HG02840 (cell line): ENCODE measurements around the gene TSLP.

Experiments used
- ATAC-seq: cut with Tn5 transposase; IDR thresholded peaks from one replicate; pipeline ENCODE4 v1.9.1; 2021; ENCODE audit warnings: mild to moderate bottlenecking, moderate library complexity, moderate number of reproducible peaks; ENCODE audit not compliant: unreplicated experiment, low FRiP score

The TSLP gene

DNA sequence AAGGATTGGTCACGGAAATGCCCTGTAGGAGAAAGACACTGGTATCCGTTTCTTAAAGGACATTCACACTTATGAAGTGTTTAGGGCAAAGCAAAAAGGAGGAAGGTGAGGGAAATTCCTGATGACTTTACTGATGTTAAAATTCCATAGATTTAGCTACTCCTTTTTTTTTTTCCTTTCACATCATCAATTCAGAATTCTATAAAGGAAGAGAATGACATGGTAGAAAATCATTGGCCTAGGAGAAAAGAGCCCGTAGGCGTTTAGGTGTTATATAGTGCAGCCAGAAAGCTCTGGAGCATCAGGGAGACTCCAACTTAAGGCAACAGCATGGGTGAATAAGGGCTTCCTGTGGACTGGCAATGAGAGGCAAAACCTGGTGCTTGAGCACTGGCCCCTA is at the start of gene TSLP:
Gene TSLP, plus strand, starts transcription at position 301 of the 400 bp plus-strand sequence. CDS start 178 bp downstream, outside the sequence.
- ATAC-seq = no peak

DNA sequence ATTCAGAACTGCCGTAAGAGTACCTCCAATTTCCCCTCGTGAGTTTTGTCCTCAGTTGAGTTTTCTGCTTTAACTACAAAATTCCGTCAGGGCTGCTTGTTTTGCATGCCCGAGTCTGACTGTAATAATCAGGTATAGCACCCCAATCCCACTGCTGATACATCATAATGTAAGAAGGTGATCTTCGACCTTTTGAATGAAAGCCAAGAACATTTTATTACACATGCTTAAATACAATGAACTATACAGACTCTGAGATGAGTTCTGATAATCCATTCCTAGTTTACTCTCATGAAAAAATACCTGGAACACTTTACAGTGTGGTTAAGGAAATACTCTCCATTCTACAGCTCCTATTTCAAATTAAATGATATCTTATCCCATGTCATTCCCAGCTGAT is 49.2 kb upstream of the TSLP start:
- no peak for ATAC-seq

DNA sequence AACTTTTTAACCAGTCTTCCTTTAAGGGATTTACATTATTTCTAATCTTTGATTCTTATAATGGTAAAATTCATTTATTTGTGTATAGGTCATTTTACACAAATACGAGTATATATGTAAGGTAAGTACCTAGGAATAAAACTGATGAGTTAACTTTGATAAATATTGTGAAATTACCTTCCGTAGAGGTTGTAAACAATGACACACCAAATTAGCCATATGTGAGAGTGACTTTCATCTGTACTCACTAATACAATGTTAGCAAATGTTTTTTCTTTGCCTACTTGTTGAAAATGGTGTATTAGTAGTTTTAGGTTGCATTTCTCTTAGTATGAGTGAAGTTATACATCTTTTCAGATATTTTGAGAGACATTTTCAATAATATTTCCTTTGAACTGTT is 42.6 kb upstream of the TSLP start:
- ATAC-seq = no peak

DNA sequence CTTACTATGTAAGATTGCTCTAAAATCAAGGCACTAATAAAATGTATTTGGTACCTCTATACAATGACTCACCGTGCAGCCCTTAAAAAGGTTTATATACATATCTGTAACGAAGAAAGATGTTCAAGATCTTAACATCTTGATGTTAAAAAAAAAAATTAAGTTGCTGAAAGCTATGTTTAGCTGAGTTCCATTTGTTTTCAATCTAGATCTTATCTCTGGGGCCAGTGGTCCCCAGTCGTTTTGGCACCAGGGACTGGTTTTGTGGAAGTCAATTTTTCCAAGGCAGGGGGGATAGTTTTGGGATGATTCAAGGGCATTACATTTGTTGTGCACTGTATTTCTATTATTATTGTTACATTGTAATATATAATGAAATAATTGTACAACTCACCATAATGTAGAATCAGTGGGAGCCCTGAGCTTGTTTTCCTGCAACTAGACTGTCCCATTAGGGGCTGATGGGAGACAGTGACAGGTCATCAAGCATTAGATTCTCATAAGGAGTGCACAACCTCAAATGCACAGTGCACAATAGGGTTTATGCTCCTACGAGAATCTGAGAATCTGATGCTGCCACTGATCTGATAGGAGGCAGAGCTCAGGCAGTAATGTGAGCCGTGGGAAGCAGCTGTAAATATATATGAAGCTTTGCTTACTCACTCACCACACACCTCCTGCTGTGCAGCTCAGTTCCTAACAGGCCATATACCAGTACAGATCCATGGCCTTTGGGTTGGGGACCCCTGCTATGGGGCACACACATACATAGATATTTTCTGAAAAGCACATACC is 27.6 kb upstream of the TSLP start:
- no peak for ATAC-seq

DNA sequence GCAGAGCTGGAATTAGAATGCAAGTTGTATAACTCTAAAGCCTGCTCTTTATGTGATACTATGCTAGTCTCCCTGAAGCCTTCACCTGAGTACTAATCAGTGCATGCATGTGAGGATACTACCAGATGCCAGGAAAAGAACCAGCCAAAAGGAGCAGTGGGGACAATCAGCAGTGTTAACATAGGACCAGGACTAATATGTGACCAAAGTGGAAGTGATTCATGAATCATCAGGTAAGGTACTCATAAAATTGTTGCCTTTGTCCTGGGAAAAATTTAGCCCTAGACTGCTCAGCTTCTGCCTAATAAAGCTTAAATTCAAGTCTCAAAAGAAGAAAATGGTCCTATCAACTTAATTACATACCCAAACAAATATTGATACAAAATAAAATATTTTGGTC is 13.4 kb upstream of the TSLP start:
- no peak for ATAC-seq

DNA sequence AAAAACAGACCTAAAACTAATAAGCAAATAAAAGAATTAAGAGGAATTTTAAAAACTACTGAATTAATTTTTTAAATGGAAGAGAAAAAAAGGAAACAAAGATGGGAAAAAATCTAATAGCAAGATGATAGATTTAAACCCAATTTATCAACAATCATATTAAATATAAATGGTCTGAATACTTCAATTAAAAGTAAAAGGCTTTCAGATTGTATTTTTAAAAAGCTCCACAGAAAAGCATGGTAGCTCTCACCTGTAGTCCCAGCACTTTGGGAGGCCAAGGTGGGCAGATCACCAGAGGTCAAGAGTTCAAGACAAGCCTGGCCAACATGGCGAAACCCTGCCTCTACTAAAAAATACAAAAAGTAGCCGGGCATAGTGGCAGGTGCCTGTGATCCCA is 11.3 kb upstream of the TSLP start:
- ATAC-seq = no peak

DNA sequence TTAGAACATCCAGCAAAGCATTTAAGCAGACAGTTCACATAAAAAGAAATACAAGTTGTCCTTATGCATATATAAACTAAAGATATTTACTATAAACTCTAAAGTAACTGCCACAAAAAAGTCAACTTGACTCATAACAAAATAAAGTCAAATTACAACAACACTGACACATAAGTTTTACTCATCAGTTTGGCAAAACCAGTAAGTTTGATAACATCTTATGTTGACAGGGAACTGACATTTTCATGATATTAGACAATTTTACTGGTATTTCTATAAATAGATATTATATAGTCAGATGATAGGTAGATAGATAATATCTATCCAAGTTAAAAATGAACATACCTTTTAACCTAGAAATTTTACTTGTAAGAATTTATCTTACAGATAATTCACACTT is 9.9 kb upstream of the TSLP start:
- no peak for ATAC-seq

DNA sequence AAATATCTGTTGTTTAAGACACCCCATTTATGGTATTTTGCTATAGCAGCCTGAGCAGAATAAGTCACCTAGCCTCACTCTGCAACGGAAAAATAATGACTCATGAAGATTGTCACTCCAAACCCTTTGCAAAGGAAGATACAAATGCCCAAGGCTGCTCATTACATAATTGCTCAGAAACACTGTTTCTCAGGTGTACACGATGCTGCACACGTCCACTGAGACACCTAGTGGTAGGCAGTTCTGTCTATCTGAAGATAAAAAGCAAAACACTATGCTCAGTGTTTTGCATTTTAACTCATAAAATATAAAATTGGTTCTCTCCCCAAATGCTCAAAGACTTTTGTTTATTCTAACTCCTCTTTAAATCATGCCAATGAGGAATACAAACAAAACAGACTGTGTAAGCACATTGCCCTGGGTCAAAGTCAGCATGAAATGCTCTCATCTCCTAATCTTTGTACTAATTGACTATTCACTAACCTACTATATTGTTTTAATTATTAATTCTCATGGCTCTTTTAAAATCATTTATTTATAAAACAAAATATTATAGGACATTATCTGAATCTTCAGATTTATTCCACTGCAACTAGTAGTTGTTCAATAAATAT is 7.7 kb upstream of the TSLP start:
- ATAC-seq = no peak

DNA sequence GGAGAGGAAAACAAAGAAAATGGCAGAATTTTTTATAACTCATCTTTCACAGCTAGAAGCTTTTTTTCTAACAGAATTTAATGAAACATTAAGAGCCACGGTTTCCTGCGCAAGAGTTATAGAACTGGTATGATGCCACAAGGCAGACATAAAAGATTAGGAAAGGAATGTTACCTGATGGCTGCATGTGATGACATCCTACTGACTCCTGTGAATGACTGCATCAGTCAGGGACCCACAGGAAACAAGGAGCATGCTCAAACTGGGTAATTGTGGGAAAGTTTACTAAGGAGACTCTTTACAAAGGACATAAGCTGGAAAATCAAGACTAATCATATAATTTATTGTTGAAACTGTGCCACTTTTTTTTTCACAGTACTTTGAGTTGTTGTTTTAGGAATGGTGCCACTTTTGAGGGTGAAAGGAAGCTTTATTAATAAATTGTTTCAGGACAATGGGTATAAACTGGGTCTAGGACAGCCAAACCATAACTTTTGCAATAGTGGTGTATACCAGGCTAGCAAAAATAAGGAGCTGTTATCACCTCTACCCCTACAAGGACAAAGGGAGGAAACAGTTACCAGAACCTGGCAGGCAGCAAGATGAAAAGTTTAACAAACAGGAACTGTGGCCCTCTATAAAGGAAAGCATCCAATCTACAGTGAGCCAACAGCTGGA is 5.1 kb upstream of the TSLP start:
- ATAC-seq = no peak

DNA sequence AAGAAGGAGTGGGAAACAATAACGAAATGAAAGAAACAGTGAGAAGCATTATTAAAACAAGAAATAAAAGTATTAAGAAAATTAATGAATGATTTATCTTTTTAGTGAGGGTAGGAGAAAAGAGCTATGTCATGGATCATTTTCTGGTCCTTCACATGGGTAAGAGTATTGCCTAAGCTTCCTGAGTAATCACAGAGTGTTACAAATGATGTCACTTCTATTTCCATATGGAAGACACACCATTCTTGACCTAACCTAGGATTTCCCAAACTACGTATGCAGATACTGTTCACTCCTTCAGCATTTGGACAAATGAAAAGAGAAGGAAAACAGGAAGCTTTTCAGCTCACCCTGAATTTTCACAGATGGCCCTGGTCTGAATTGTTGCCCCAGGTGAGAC is 3.3 kb upstream of the TSLP start:
- ATAC-seq = no peak

DNA sequence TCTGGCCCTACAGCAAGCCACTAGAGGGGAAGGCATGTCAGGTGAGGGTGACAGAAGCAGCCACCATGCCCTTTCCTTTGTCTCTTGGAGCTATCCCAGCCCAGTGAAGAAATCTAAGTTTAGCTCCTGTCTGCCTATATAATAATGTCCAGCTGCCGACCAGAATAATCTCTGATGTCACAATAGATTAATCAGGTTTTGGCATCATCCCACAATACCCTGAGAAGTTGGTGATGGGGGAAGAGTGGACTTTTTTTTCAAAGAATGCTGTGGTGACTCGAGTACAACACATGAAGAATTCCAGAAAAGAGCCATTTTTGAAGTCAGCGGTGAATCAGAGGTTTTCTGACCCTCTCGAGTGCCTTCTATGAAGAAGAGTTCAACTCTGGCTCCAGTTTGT is 1.7 kb upstream of the TSLP start:
- ATAC-seq = no peak

DNA sequence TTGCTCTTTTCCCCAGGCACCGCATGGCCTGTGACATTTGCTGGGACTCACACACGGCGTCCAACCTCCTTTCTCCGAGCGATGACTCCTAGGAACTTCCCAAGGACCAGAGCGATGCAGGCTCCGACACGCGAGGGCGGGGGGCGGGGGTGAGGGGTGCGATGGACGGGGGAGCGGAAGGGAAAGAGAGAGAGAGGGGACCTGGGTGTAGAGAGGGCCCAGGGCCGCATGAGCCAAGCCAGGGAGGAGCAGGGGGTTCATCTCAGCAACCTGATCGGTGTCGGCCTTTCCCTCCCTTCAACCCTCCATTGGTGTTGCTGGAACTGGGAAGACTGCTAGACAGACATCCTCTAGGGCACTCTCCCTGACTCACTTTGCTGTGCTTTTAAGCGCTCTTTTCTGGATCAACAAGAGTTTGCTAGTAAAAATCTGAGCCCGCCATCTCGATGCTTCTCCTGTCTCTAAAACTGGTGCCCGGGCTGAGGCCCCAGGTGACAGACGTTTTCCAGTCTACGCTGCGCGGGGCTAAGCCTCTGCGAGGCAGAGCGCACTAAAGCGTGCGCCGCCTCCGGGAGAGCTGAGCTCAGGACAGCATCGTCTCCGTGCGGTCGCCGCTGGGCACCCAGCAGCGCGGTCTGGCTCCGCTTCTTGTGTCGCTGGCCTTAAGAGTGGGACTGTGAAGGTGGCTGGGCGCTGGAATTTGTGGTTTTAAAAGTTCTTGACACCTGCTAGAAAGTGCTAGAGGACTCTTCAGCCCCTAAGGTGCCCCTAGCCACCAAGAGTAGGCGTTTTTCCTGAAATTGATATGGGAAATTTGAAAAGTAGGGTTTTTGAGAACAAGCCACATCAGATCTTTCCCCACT is 1.0 kb upstream of the TSLP start:
- ATAC-seq = no peak

DNA sequence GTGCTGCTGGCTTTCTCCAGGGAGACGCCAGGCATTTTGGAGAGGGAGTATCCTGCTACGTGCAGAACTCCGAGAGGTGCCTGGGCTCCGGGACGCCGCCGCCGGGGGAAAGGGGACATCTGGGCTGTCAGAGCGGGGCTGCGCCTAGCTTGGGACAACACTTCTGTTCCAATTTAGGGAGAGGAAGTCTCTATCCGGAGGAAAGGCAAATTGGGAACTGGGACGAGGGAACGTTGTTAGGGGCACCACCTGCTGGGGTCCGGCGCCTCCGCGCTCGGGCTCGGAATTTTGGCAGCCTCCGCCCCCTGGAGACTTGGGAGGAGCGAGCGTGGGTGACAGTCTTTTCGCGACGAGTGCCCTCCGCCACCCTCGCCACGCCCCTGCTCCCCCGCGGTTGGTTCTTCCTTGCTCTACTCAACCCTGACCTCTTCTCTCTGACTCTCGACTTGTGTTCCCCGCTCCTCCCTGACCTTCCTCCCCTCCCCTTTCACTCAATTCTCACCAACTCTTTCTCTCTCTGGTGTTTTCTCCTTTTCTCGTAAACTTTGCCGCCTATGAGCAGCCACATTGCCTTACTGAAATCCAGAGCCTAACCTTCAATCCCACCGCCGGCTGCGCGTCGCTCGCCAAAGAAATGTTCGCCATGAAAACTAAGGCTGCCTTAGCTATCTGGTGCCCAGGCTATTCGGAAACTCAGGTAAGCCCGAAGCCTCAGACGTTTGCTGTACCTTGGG is 1.6 kb downstream of the TSLP start:
- peak; percentile 67 for ATAC-seq

DNA sequence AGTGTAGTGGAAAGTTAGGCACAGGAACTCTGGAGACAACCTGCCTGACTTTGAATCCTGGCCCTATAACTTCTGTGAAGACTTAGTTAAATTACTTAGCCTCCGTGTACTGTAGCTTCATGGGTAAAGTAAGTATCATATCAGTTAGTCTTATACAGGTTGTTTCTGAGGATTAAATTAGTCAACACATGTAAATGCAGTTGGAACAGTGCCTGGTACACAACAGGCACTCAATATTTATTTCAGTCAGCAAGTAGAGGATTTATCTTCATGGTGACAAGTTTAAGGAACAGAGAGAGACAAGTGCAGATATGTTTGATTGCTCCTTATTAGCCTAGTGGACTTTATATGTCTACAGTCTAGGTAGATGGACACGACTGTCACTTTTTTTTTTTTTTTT is 2.7 kb downstream of the TSLP start:
- no peak for ATAC-seq

DNA sequence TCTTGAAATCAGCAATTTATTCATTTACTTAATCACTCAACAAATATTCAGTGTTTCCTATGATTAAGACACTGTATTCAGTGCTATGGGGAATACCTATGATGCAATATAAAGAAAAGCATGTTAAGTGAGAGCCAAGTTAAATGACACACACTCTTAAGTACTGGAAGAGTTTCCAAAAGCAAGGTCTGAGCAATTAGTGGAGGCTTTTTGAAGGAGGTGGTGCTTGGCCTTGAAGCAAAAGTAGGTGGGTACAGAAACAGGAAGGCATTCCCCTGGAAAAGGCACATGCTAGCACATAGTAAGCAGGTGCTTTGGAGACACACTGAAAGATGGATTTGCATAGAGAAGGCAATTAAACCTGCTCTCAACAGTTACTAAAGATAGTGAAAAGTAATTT is 4.0 kb downstream of the TSLP start:
- no peak for ATAC-seq

DNA sequence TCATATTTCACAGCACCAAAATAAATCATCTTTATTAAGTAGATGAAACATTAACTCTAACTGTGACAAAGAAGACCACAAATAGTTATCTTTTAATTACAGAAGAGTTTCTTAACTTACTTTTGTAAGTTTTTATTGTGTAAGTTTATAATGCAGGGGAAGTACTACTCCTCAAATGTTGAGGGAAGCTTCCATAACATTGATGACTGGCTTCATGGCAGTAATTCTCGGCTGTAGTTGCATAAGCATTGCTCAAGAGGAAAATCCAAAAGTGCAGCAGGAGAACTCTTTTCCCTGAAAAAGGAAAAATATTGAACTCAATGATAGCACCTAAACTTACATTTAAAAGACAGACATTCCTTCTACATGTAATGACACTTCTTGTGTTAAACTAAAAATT is 4.6 kb downstream of the TSLP start:
- no peak for ATAC-seq

DNA sequence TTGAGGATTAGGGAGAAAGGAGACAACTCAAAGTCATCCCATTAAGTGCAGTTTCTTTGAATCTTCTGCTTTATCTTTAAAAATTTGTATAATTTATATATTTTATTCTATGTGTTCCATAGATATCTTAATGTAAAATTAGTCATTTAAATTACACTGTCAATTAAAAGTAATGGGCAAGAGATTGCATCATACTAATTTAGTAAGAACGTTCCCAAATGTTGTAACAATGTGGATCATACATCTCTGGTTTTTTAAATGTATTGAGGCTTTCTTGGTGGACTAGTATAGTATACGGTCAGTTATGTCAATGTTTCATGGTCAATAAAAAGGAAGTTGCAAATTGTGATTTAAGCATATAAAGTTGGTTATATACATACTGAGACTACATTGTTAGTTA is 6.2 kb downstream of the TSLP start:
- ATAC-seq = no peak

DNA sequence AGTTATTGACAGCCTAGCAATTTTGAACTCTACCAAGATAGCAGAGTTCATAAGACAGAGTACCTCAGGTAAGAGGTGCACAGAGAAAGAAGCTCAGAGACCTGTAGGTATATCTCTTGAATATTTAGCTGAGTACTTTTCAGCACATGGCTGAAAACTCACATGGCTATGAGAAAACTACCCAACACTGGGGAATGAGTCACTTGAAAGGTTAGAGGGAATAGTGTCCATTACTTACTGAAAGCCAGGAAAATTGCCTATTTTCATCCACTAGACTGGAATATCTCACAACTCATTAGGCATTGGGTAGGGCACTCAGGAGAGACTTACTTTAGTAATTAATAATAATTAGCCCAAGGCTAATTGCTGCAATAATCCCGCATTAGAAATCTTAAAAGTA is 8.3 kb downstream of the TSLP start:
- no peak for ATAC-seq

DNA sequence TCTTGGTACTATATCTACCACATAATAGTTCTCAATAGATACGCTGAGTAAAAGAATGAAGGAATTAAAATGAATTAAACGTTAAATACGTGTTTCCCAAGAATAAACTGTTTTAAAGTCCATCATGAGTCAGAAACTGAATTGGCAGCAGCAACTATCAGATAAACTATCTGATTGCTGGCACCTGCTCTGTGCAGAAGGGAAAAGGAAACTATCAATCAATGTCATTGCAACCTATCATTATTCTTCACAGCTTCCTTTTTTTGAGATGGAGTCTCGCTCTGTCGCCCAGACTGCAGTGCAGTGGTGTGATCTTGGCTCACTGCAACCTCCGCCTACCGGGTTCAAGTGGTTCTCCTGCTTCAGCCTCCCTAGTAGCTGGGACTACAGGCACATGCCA is 11.8 kb downstream of the TSLP start:
- no peak for ATAC-seq
